ENCODE results near the gene DYNAP.

GRCh38 chr18:54616220-54616848 lies 25.3 kb downstream of the DYNAP start:
- TF ChIP-seq CTCF (IDR thresholded peaks at IDR 0.05) (no peak), POLR2A (IDR thresholded peaks at IDR 0.05) (no peak), EP300 (IDR thresholded peaks at IDR 0.05) (no peak)

Measured in suprapubic skin (tissue), 3 donors.